HCT116 (cell line): ENCODE data around the gene NSD2. TPM values are rescaled to one million over a fixed set of nuclear protein-coding genes. Genes with fewer than 3 reads are reported as not detected.

Experiments used
- ATAC-seq: fragments of 200-7000 bp; cut with Tn5 transposase; 2 replicates; pipeline ENCODE4 v1.9.1; 2020; ENCODE audit warnings: mild to moderate bottlenecking, moderate library complexity
- BruUV-seq: library from RNA; stranded (reverse); fragments of 400-500 nt; replicated peaks from 2 replicates; lab custom pipeline; 2021; lab: Mats Ljungman, UMichigan
- CTCF ChIA-PET: fragments of 300-600 bp; sonication (Branson Sonifier 250); formaldehyde crosslinking; loops from one replicate; lab custom pipeline; 2021; ENCODE audit warnings: antibody characterized with exemption; lab: Charles Lee
- POLR2A ChIA-PET: fragments of 300-600, 350-600 bp; sonication (Branson Sonifier 250); formaldehyde crosslinking; loops from one replicate; lab custom pipeline; 2021; ENCODE audit warnings: antibody characterized with exemption; lab: Charles Lee
- RAD21 ChIA-PET, 2 experiments: fragments of 300-600 bp; sonication (Branson Sonifier 250); formaldehyde crosslinking; loops; one replicate each; lab custom pipeline; 2023; ENCODE audit warnings: low total read pairs in 2 of 2; ENCODE audit not compliant: uncharacterized antibody in 2 of 2, unreplicated experiment in 2 of 2, low non-redundant PET in 1 of 2; lab: Charles Lee
- DNase-seq: peaks from one replicate; pipeline ENCODE4 v3.0.0-alpha.2; 2010; ENCODE audit warnings: low read depth, low spot score
- H2AFZ ChIP-seq: fragments of 200-600 bp; shearing (Covaris generic), sonication (generic); 2 replicates; pipeline ENCODE4 v1.6.1; 2017; ENCODE audit warnings: low read depth, mixed run types, mixed read lengths, antibody characterized with exemption, low read length; ENCODE audit not compliant: poor library complexity, severe bottlenecking
- H3K27ac ChIP-seq: 2 replicates; pipeline ENCODE4 v1.5.1; 2012; ENCODE audit warnings: low read depth, low read length
- H3K27me3 ChIP-seq: fragments of 200-600 bp; sonication (generic); 2 replicates; pipeline ENCODE4 v1.6.1; 2016; ENCODE audit warnings: mixed run types, low read length, mixed read lengths; ENCODE audit not compliant: insufficient read depth
- H3K36me3 ChIP-seq, 2 experiments: fragments of 200-500 bp in 1 of 2; fragments of 200-600 bp in 1 of 2; sonication (Bioruptor generic) in 1 of 2; sonication (generic) in 1 of 2; 2 replicates each; pipeline versions ENCODE4 v1.5.1 to v1.6.1; 2014 to 2016; ENCODE audit warnings: low read length in 2 of 2, inconsistent platforms in 1 of 2, mixed read lengths in 1 of 2, mixed run types in 1 of 2; ENCODE audit not compliant: insufficient read depth in 2 of 2, control insufficient read depth in 1 of 2
- H3K4me1 ChIP-seq, 2 experiments: fragments of 200-600 bp in 1 of 2; sonication (generic) in 1 of 2; 2 replicates each; pipeline versions ENCODE4 v1.5.1 to v1.6.1; 2012 to 2017; ENCODE audit warnings: low read length in 2 of 2, inconsistent platforms in 1 of 2, mild to moderate bottlenecking in 1 of 2, mixed read lengths in 1 of 2, mixed run types in 1 of 2, moderate library complexity in 1 of 2; ENCODE audit not compliant: insufficient read depth in 2 of 2, control insufficient read depth in 1 of 2
- H3K4me2 ChIP-seq: fragments of 200-600 bp; sonication (generic); 2 replicates; pipeline ENCODE4 v1.6.1; 2017; ENCODE audit warnings: mixed run types, low read length, mixed read lengths
- H3K4me3 ChIP-seq, 2 experiments: fragments of 200-600 bp in 1 of 2; sonication (generic) in 1 of 2; replicated peaks in 1 of 2; 2 replicates each; pipeline ENCODE4 v1.5.1; 2011 to 2016; ENCODE audit warnings: low read length in 2 of 2, control low read depth in 1 of 2, low read depth in 1 of 2, mild to moderate bottlenecking in 1 of 2, mixed read lengths in 1 of 2, mixed run types in 1 of 2
- H3K79me2 ChIP-seq: fragments of 200-600 bp; sonication (generic); 2 replicates; pipeline ENCODE4 v1.6.1; 2017; ENCODE audit warnings: mild to moderate bottlenecking, mixed run types, low read length, moderate library complexity, mixed read lengths; ENCODE audit not compliant: insufficient read depth
- H3K9ac ChIP-seq: fragments of 200-600 bp; sonication (generic); 2 replicates; pipeline ENCODE4 v1.6.1; 2016; ENCODE audit warnings: low read length, mixed read lengths
- H3K9me2 ChIP-seq: fragments of 200-600 bp; sonication (generic), shearing (Covaris generic); 2 replicates; pipeline ENCODE4 v1.6.1; 2017; ENCODE audit warnings: mixed run types, mild to moderate bottlenecking, moderate library complexity; ENCODE audit not compliant: insufficient read depth
- H3K9me3 ChIP-seq, 2 experiments: fragments of 200-500 bp in 1 of 2; fragments of 200-600 bp in 1 of 2; sonication (Bioruptor generic) in 1 of 2; sonication (generic) in 1 of 2; 2 replicates each; pipeline ENCODE4 v1.6.1; 2014 to 2017; ENCODE audit warnings: low read length in 2 of 2, mixed read lengths in 2 of 2, inconsistent platforms in 1 of 2, low read depth in 1 of 2, mild to moderate bottlenecking in 1 of 2, mixed run types in 1 of 2, moderate library complexity in 1 of 2; ENCODE audit not compliant: control insufficient read depth in 1 of 2, insufficient read depth in 1 of 2
- H4K20me1 ChIP-seq: fragments of 200-600 bp; sonication (generic), shearing (Covaris generic); 2 replicates; pipeline ENCODE4 v1.6.1; 2017; ENCODE audit warnings: mixed run types, mild to moderate bottlenecking, moderate library complexity; ENCODE audit not compliant: insufficient read depth
- CTCF ChIP-seq, 3 experiments: fragments of 200-600 bp in 1 of 3; sonication (generic) in 1 of 3; IDR thresholded peaks in 2 of 3; conservative IDR thresholded peaks in 1 of 3; 2 replicates each; pipeline ENCODE4 v1.5.1; 2012 to 2017; ENCODE audit warnings: low read depth in 2 of 3, low read length in 2 of 3, antibody characterized with exemption in 1 of 3, borderline replicate concordance in 1 of 3, control low read depth in 1 of 3, mild to moderate bottlenecking in 1 of 3, mixed read lengths in 1 of 3, mixed run types in 1 of 3, moderate library complexity in 1 of 3; ENCODE audit not compliant: insufficient read depth in 1 of 3
- ELF1 ChIP-seq: IDR thresholded peaks from 2 replicates; pipeline ENCODE4 v1.6.1; 2012; ENCODE audit warnings: low read depth, borderline replicate concordance
- EZH2 ChIP-seq: fragments of 200-600 bp; sonication (generic); IDR thresholded peaks from 2 replicates; pipeline ENCODE4 v1.6.1; 2017; ENCODE audit warnings: antibody characterized with exemption, mixed run types
- FOSL1 ChIP-seq: IDR thresholded peaks from 2 replicates; pipeline ENCODE4 v1.6.1; 2012; ENCODE audit warnings: low read depth
- POLR2A ChIP-seq: IDR thresholded peaks from 2 replicates; pipeline ENCODE4 v1.7.0; 2011; ENCODE audit warnings: borderline replicate concordance; ENCODE audit not compliant: insufficient read depth, insufficient read length; ENCODE audit errors: extremely low read depth
- POLR2AphosphoS5 ChIP-seq: IDR thresholded peaks from 2 replicates; pipeline ENCODE4 v1.6.1; 2011; ENCODE audit warnings: mild to moderate bottlenecking, low read depth, low read length, moderate library complexity
- SP1 ChIP-seq: IDR thresholded peaks from 2 replicates; pipeline ENCODE4 v1.6.1; 2012; ENCODE audit warnings: low read depth
- SRF ChIP-seq: IDR thresholded peaks from 2 replicates; pipeline ENCODE4 v1.6.1; 2012; ENCODE audit warnings: low read depth
- ZBTB33 ChIP-seq: IDR thresholded peaks from 2 replicates; pipeline ENCODE4 v1.6.1; 2011; ENCODE audit warnings: mild to moderate bottlenecking, low read length, moderate library complexity; ENCODE audit not compliant: insufficient replicate concordance; ENCODE audit errors: extremely low read depth
- ZFX ChIP-seq: fragments of 450-650 bp; IDR thresholded peaks from 2 replicates; pipeline ENCODE4 v1.6.1; 2017
- intact Hi-C: fragments of 100-400 bp; cut with micrococcal nuclease; formaldehyde crosslinking; loops from 2 replicates; pipeline ENCODE4 v1.10.0; 2022
- total RNA-seq: library from RNA; stranded (reverse); gene quantifications from one replicate; pipeline ENCODE4 v1.2.1, GENCODE V29; 2021; ENCODE audit not compliant: unreplicated experiment

The NSD2 gene
- total RNA-seq, 1 experiment from 2014 or later, result 145 TPM

- no peak overlapping the region for H3K4me3 ChIP-seq
- DNase-seq, result no peak
- intact Hi-C loops, result no loop called here
- H3K27ac ChIP-seq, result no peak overlapping the region
- H2AFZ ChIP-seq, result no peak overlapping the region
- no peaks in the 10 kb centered on the region for H3K9me3 ChIP-seq
- no peaks in the 10 kb centered on the region for H3K9me2 ChIP-seq
- ChIA-PET POLR2A (no interaction called here), RAD21 (no interaction called here), CTCF (no interaction called here)
- no peak overlapping the region for H3K4me2 ChIP-seq
- no peak for TF ChIP-seq POLR2A
- no peak for TF ChIP-seq FOSL1
- no peak for TF ChIP-seq ELF1
- TF ChIP-seq POLR2AphosphoS5, result no peak
- TF ChIP-seq EZH2, result no peak
- no peak for TF ChIP-seq SP1
- no peak for TF ChIP-seq ZFX
- TF ChIP-seq CTCF (IDR thresholded peaks at IDR 0.05 in 2 of 3, conservative IDR thresholded peaks at IDR 0.05 in 1 of 3; ENCODE audit: borderline replicate concordance in 1 of 3, insufficient read depth in 1 of 3, low read depth in 2 of 3, low read length in 2 of 3), result no peak
- TF ChIP-seq ZBTB33, result no peak
- no peak for TF ChIP-seq SRF
- no TSS peak for BruUV-seq
- no peaks in the 10 kb centered on the region for H3K36me3 ChIP-seq
- no peak for ATAC-seq
- no peaks in the 10 kb centered on the region for H3K27me3 ChIP-seq
- peaks cover 6 to 10% of the 10 kb centered on the region in 2 experiments; a peak in 3 of 4 replicates for H3K4me1 ChIP-seq
- H3K9ac ChIP-seq, result no peak overlapping the region
- H3K79me2 ChIP-seq, result no peaks in the 10 kb centered on the region
- H4K20me1 ChIP-seq, result no peaks in the 10 kb centered on the region
Measured at GRCh38 chr4:1863297-1864033, 7.7 kb upstream of the NSD2 start.
